T-cell (primary cell): ENCODE results near the gene CEMIP. TPM values are rescaled to one million over a fixed set of nuclear protein-coding genes. Genes with fewer than 3 reads are reported as not detected.

Experiments used
- ATAC-seq, 4 experiments: fragments of 200-7000 bp in 3 of 4; fragments of 150-1000 bp in 1 of 4; cut with Tn5 transposase; replicated peaks in 1 of 4; 1 replicate in 3 of 4; 2 replicates in 1 of 4; pipeline ENCODE4 v1.10.0; 2021; ENCODE audit warnings: moderate library complexity in 3 of 4, mild to moderate bottlenecking in 2 of 4, moderate number of reproducible peaks in 1 of 4
- CTCF ChIA-PET, 2 donors: fragments of 300-600 bp; sonication (Branson Sonifier 250); formaldehyde crosslinking; loops; one replicate each; lab custom pipeline; 2022; ENCODE audit warnings: antibody characterized with exemption in 2 of 2; lab: Charles Lee
- POLR2A ChIA-PET, 2 donors: fragments of 300-600 bp; sonication (Branson Sonifier 250); formaldehyde crosslinking; loops; one replicate each; lab custom pipeline; 2022; ENCODE audit warnings: antibody characterized with exemption in 2 of 2; lab: Charles Lee
- DNase-seq, 35 experiments: peaks; one replicate each; pipeline versions ENCODE4 v3.0.0 to v3.0.0-alpha.2; 2013 to 2023
- H3K27ac ChIP-seq: one replicate; pipeline ENCODE4 v1.5.1; 2013; ENCODE audit warnings: low read length
- H3K27me3 ChIP-seq, 2 experiments: replicated peaks in 1 of 2; 1 replicate in 1 of 2; 2 replicates in 1 of 2; pipeline versions ENCODE4 v1.6.1 to v1.7.0; 2013; ENCODE audit warnings: low read length in 1 of 2, mixed read lengths in 1 of 2; ENCODE audit not compliant: control insufficient read depth in 2 of 2, insufficient read depth in 2 of 2; ENCODE audit errors: extremely low read depth in 1 of 2
- H3K36me3 ChIP-seq, 2 donors: 1 replicate in 1 of 2; 2 replicates in 1 of 2; pipeline versions ENCODE4 v1.6.1 to v1.7.0; 2013; ENCODE audit warnings: low read length in 1 of 2; ENCODE audit not compliant: control insufficient read depth in 2 of 2, insufficient read depth in 1 of 2; ENCODE audit errors: extremely low read depth in 1 of 2
- H3K4me1 ChIP-seq, 2 experiments: 1 replicate in 1 of 2; 2 replicates in 1 of 2; pipeline versions ENCODE4 v1.6.1 to v1.7.0; 2013; ENCODE audit warnings: low read length in 2 of 2, mixed read lengths in 1 of 2; ENCODE audit not compliant: insufficient read depth in 2 of 2, control insufficient read depth in 1 of 2; ENCODE audit errors: extremely low read depth in 1 of 2
- H3K4me3 ChIP-seq, 2 donors: 1 replicate in 1 of 2; 2 replicates in 1 of 2; pipeline versions ENCODE4 v1.5.1 to v1.7.0; 2013; ENCODE audit warnings: mild to moderate bottlenecking in 2 of 2, low read length in 1 of 2, moderate library complexity in 1 of 2; ENCODE audit not compliant: control insufficient read depth in 1 of 2; ENCODE audit errors: extremely low read depth in 1 of 2
- H3K9me3 ChIP-seq: 2 replicates; pipeline ENCODE4 v1.7.0; 2013
- H3K27ac Mint-ChIP-seq, 2 donors: one replicate each; pipeline ENCODE4 v1.8.0; 2020 to 2021; ENCODE audit warnings: mild to moderate bottlenecking in 2 of 2, mixed read lengths in 2 of 2
- H3K27me3 Mint-ChIP-seq, 2 donors: one replicate each; pipeline ENCODE4 v1.8.0; 2021 to 2022; ENCODE audit warnings: mixed read lengths in 2 of 2
- H3K36me3 Mint-ChIP-seq: one replicate; pipeline ENCODE4 v1.8.0; 2021; ENCODE audit warnings: mixed read lengths
- H3K4me1 Mint-ChIP-seq, 3 donors: one replicate each; pipeline ENCODE4 v1.8.0; 2020 to 2022; ENCODE audit warnings: mixed read lengths in 3 of 3, mild to moderate bottlenecking in 1 of 3
- H3K4me3 Mint-ChIP-seq, 3 donors: one replicate each; pipeline ENCODE4 v1.8.0; 2020 to 2022; ENCODE audit warnings: mild to moderate bottlenecking in 3 of 3, mixed read lengths in 3 of 3, moderate library complexity in 3 of 3
- H3K9me3 Mint-ChIP-seq, 3 donors: one replicate each; pipeline ENCODE4 v1.8.0; 2020 to 2022; ENCODE audit warnings: mixed read lengths in 3 of 3
- WGBS: methylation state at CpG from one replicate; pipeline ENCODE4 v1.1.5; 2013; ENCODE audit warnings: missing lambda C conversion rate; ENCODE audit not compliant: insufficient coverage; 5-methylcytosine and 5-hydroxymethylcytosine counted together
- total RNA-seq, 35 experiments: library from RNA in 6 of 35; stranded (reverse) in 6 of 35; fragments of 120-200 nt in 1 of 35; gene quantifications; one replicate each; pipeline versions ENCODE4 v1.2.1 to v1.2.4 and lab custom pipeline; 2013 to 2026

Gene CEMIP
- total RNA-seq, 5 donors from 2014 or later (not counting 1 experiment from before 2014, with no cell fraction given), result 0.63 to 1.2 (median 1.2) TPM; not detected in 2

- H3K9me3 Mint-ChIP-seq, result no peaks in the 10 kb centered on the region
- no peak for ATAC-seq
- 28% methylated on average over 6 of the region's 8 CpGs for WGBS
- Histone ChIP-seq H3K27ac (no peak overlapping the region), H3K9me3 (no peaks in the 10 kb centered on the region), H3K27me3 (peaks cover 3 to 41% of the 10 kb centered on the region in 2 experiments), H3K36me3 (no peaks in the 10 kb centered on the region), H3K4me3 (no peak overlapping the region), H3K4me1 (peaks cover 0 to 14% of the 10 kb centered on the region in 2 experiments)
- no peak overlapping the region for H3K4me3 Mint-ChIP-seq
- no peak overlapping the region for H3K27ac Mint-ChIP-seq
- ChIA-PET POLR2A (no interaction called here), CTCF (interaction anchor here (1.0 to 2.2 kb wide), 10 partner anchors 9 to 489 kb away, joined by 3 to 33 read pairs (median 4); no protein-coding TSS in a partner anchor)
- DNase-seq, result no peak
- peaks cover 40 to 45% of the 10 kb centered on the region in 2 donors for H3K27me3 Mint-ChIP-seq
- peaks cover 7 to 15% (median 10%) of the 10 kb centered on the region in 3 donors for H3K4me1 Mint-ChIP-seq
- no peaks in the 10 kb centered on the region for H3K36me3 Mint-ChIP-seq
Observed at GRCh38 chr15:80777137-80777536, 2.0 kb upstream of the CEMIP start.

GRCh38 chr15:80777826-80778620 is 1.1 kb upstream of the CEMIP start:
- 80% methylated on average over 1 of the region's 10 CpGs for WGBS
- Histone ChIP-seq H3K9me3 (no peaks in the 10 kb centered on the region), H3K36me3 (no peaks in the 10 kb centered on the region), H3K27me3 (peaks cover 3 to 41% of the 10 kb centered on the region in 2 experiments), H3K4me1 (peaks cover 0 to 14% of the 10 kb centered on the region in 2 experiments), H3K4me3 (no peak overlapping the region), H3K27ac (no peak overlapping the region)
- ChIA-PET CTCF (interaction anchor here in 1 of 2 donors (1.0 kb wide), 1 partner anchor 40 kb away, joined by 4 read pairs; no protein-coding TSS in a partner anchor), POLR2A (no interaction called here)
- Mint-ChIP-seq H3K4me3 (no peak overlapping the region), H3K4me1 (peaks cover 9 to 15% (median 14%) of the 10 kb centered on the region in 3 donors), H3K36me3 (no peaks in the 10 kb centered on the region), H3K27ac (no peak overlapping the region), H3K9me3 (no peaks in the 10 kb centered on the region), H3K27me3 (peaks cover 43 to 47% of the 10 kb centered on the region in 2 donors)
- DNase-seq, result no peak
- ATAC-seq, result no peak

GRCh38 chr15:80778621-80778963 is 578 bp upstream of the CEMIP start:
- 45% methylated on average over 7 of the region's 7 CpGs for WGBS
- H3K27ac ChIP-seq, result no peak overlapping the region
- H3K27me3 ChIP-seq, result peaks cover 3 to 41% of the 10 kb centered on the region in 2 experiments
- ATAC-seq, result no peak
- CTCF ChIA-PET, result no interaction called here
- POLR2A ChIA-PET, result no interaction called here
- Mint-ChIP-seq H3K27ac (no peak overlapping the region), H3K4me1 (peaks cover 14 to 20% (median 18%) of the 10 kb centered on the region in 3 donors), H3K4me3 (no peak overlapping the region), H3K9me3 (no peaks in the 10 kb centered on the region), H3K27me3 (peaks cover 43 to 50% of the 10 kb centered on the region in 2 donors), H3K36me3 (no peaks in the 10 kb centered on the region)
- no peak overlapping the region for H3K4me3 ChIP-seq
- no peak for DNase-seq
- H3K4me1 ChIP-seq, result peaks cover 0 to 14% of the 10 kb centered on the region in 2 experiments
- no peaks in the 10 kb centered on the region for H3K36me3 ChIP-seq
- no peaks in the 10 kb centered on the region for H3K9me3 ChIP-seq

GRCh38 chr15:80779658-80780415 is 667 bp downstream of the CEMIP start:
- DNase-seq (no peak), ATAC-seq (peak in 1 of 4 experiments; percentile 15)
- Mint-ChIP-seq H3K9me3 (no peaks in the 10 kb centered on the region), H3K27ac (peak overlapping the region in 1 of 2 donors; percentile 70), H3K36me3 (no peaks in the 10 kb centered on the region), H3K4me1 (peaks cover 16 to 23% (median 21%) of the 10 kb centered on the region in 3 donors), H3K4me3 (peak overlapping the region; percentile 39 to 71 (median 69)), H3K27me3 (peaks cover 36 to 51% of the 10 kb centered on the region in 2 donors)
- 8% methylated on average over 45 of the region's 45 CpGs for WGBS
- Histone ChIP-seq H3K36me3 (no peaks in the 10 kb centered on the region), H3K27me3 (peaks cover 3 to 41% of the 10 kb centered on the region in 2 experiments), H3K9me3 (no peaks in the 10 kb centered on the region), H3K4me3 (peak overlapping the region in 1 of 2 donors; percentile 27), H3K4me1 (peaks cover 0 to 14% of the 10 kb centered on the region in 2 experiments), H3K27ac (no peak overlapping the region)
- ChIA-PET CTCF (interaction anchor here (0.6 to 1.1 kb wide), 2 partner anchors 14 to 25 kb away, joined by 3 read pairs; no protein-coding TSS in a partner anchor), POLR2A (no interaction called here)

- H3K4me1 Mint-ChIP-seq, result peaks cover 16 to 23% (median 21%) of the 10 kb centered on the region in 3 donors
- H3K27me3 Mint-ChIP-seq, result peaks cover 36 to 53% of the 10 kb centered on the region in 2 donors
- Histone ChIP-seq H3K27ac (no peak overlapping the region), H3K36me3 (no peaks in the 10 kb centered on the region), H3K4me3 (no peak overlapping the region), H3K27me3 (peaks cover 3 to 41% of the 10 kb centered on the region in 2 experiments), H3K9me3 (no peaks in the 10 kb centered on the region), H3K4me1 (peaks cover 0 to 14% of the 10 kb centered on the region in 2 experiments)
- ATAC-seq (no peak), DNase-seq (peak in 2 of 35 experiments; percentile 6 to 12)
- ChIA-PET POLR2A (no interaction called here), CTCF (interaction anchor here (0.6 to 1.1 kb wide), 2 partner anchors 15 to 24 kb away, joined by 3 read pairs; no protein-coding TSS in a partner anchor)
- H3K27ac Mint-ChIP-seq, result no peak overlapping the region
- peak overlapping the region in 1 of 3 donors; percentile 69 for H3K4me3 Mint-ChIP-seq
- 7% methylated on average over 38 of the region's 40 CpGs for WGBS
- H3K36me3 Mint-ChIP-seq, result no peaks in the 10 kb centered on the region
- H3K9me3 Mint-ChIP-seq, result no peaks in the 10 kb centered on the region
Observed at GRCh38 chr15:80780416-80781221, 1.4 kb downstream of the CEMIP start.
